Spleen (tissue), 7 donors: ENCODE measurements around the gene RBM10.

Experiments
- CTCF ChIP-seq, 11 experiments: fragments of 200-600 bp in 7 of 11; fragments of 450-650 bp in 4 of 11; sonication (generic) in 4 of 11; IDR thresholded peaks in 8 of 11; conservative IDR thresholded peaks in 3 of 11; 1 replicate in 7 of 11; 2 replicates in 4 of 11; pipeline versions ENCODE4 v1.4.0 to v1.8.0; 2016 to 2021; ENCODE audit warnings: antibody characterized with exemption in 11 of 11, inconsistent platforms in 4 of 11, mild to moderate bottlenecking in 1 of 11
- POLR2A ChIP-seq, 3 donors: fragments of 450-650 bp; IDR thresholded peaks; one replicate each; pipeline ENCODE4 v1.5.1; 2017; ENCODE audit warnings: antibody characterized with exemption in 3 of 3, mild to moderate bottlenecking in 1 of 3
- donor health status: DM: no; HTN: no; CAD: no; lungs with moderate emphysema.
- donor health status: DM: no; HTN: no; CAD: no.
- donor health status: DM: no; HTN: no; CAD: no.

- TF ChIP-seq CTCF (IDR thresholded peaks at IDR 0.05 in 8 of 11, conservative IDR thresholded peaks at IDR 0.05 in 3 of 11) (no peak), POLR2A (IDR thresholded peaks at IDR 0.05) (peak in 1 of 3 donors; percentile 67)
These were observed 45.6 kb downstream of the RBM10 start for GRCh38 chrX:47190445-47191269.
